Panc1 (cell line): ENCODE data around the gene MRPS12. TPM values are rescaled to one million over a fixed set of nuclear protein-coding genes. Genes with fewer than 3 reads are reported as not detected.
A peak's percentile ranks its signal among the peaks of the same experiment; 100 is the strongest.

Experiments
- ATAC-seq: fragments of 200-7000 bp; cut with Tn5 transposase; 2 replicates; pipeline ENCODE4 v1.9.1; 2020; ENCODE audit warnings: mild to moderate bottlenecking, moderate library complexity
- BruUV-seq: library from RNA; stranded (reverse); fragments of 400-500 nt; replicated peaks from 2 replicates; lab custom pipeline; 2021; lab: Mats Ljungman, UMichigan
- CTCF ChIA-PET: fragments of 300-600 bp; sonication (Branson Sonifier 250); formaldehyde crosslinking; loops from one replicate; lab custom pipeline; 2022; ENCODE audit warnings: antibody characterized with exemption; lab: Charles Lee
- POLR2A ChIA-PET: fragments of 300-600 bp; sonication (Branson Sonifier 250); formaldehyde crosslinking; loops from one replicate; lab custom pipeline; 2022; ENCODE audit warnings: antibody characterized with exemption; lab: Charles Lee
- DNase-seq: peaks from one replicate; pipeline ENCODE4 v3.0.0-alpha.2; 2010; ENCODE audit warnings: low read depth, low spot score
- H3K27ac ChIP-seq: 2 replicates; pipeline ENCODE4 v1.5.1; 2011; ENCODE audit warnings: mild to moderate bottlenecking, low read length, inconsistent platforms
- H3K27me3 ChIP-seq: fragments of 200-500 bp; sonication (Bioruptor generic); 2 replicates; pipeline ENCODE4 v1.6.0; 2014; ENCODE audit warnings: low read length, inconsistent platforms; ENCODE audit not compliant: control insufficient read depth, insufficient read depth
- H3K36me3 ChIP-seq: fragments of 200-500 bp; sonication (Bioruptor generic); 2 replicates; pipeline ENCODE4 v1.5.1; 2014; ENCODE audit warnings: inconsistent platforms, mild to moderate bottlenecking, low read length, moderate library complexity; ENCODE audit not compliant: control insufficient read depth, insufficient read depth
- H3K4me1 ChIP-seq: 2 replicates; pipeline ENCODE4 v1.5.1; 2011; ENCODE audit warnings: inconsistent platforms, mild to moderate bottlenecking, low read length, moderate library complexity; ENCODE audit not compliant: control insufficient read depth, insufficient read depth
- H3K4me3 ChIP-seq, 2 experiments: 2 replicates each; pipeline ENCODE4 v1.5.1; 2011 to 2012; ENCODE audit warnings: low read depth in 2 of 2, low read length in 2 of 2, mild to moderate bottlenecking in 2 of 2, inconsistent platforms in 1 of 2, moderate library complexity in 1 of 2
- H3K9me3 ChIP-seq: fragments of 200-500 bp; sonication (Bioruptor generic); 2 replicates; pipeline ENCODE4 v1.5.1; 2014; ENCODE audit warnings: low read depth, mild to moderate bottlenecking, inconsistent platforms, low read length, moderate library complexity; ENCODE audit not compliant: control insufficient read depth, insufficient read depth
- CTCF ChIP-seq: fragments of 450-650 bp; IDR thresholded peaks from 2 replicates; pipeline ENCODE4 v1.5.1; 2017; ENCODE audit warnings: mild to moderate bottlenecking
- POLR2AphosphoS5 ChIP-seq: IDR thresholded peaks from 2 replicates; pipeline ENCODE4 v1.6.1; 2012; ENCODE audit warnings: mild to moderate bottlenecking, low read depth, low read length, moderate library complexity
- SIN3A ChIP-seq: IDR thresholded peaks from 2 replicates; pipeline ENCODE4 v1.6.1; 2012; ENCODE audit warnings: low read depth, mild to moderate bottlenecking, low read length, moderate library complexity, borderline replicate concordance; ENCODE audit not compliant: insufficient read depth
- TCF7L2 ChIP-seq: IDR thresholded peaks from 2 replicates; pipeline ENCODE4 v1.6.1; 2011; ENCODE audit warnings: mild to moderate bottlenecking, low read depth, low read length, inconsistent platforms
- in situ Hi-C: cut with HindIII; loops from 2 replicates; pipeline ENCODE4 v1.10.0; 2016; ENCODE audit warnings: low sequenced_read_pairs, low pct_unique_long_range_greater_than_20kb
- intact Hi-C: fragments of 100-400 bp; cut with micrococcal nuclease; formaldehyde crosslinking; loops from one replicate; pipeline ENCODE4 v1.10.0; 2022; ENCODE audit not compliant: unreplicated experiment
- total RNA-seq: library from RNA; stranded (reverse); gene quantifications from one replicate; pipeline ENCODE4 v1.2.1, GENCODE V29; 2021; ENCODE audit not compliant: unreplicated experiment
- TF ChIP-seq, protein P1 (sequence below), 2 experiments: IDR thresholded peaks; 2 replicates each; pipeline ENCODE4 v1.6.1; 2011 to 2012; ENCODE audit warnings: low read depth in 2 of 2, control low read depth in 1 of 2, low read length in 1 of 2, mild to moderate bottlenecking in 1 of 2, moderate library complexity in 1 of 2; ENCODE audit not compliant: insufficient read depth in 1 of 2

MRPS12 gene
- total RNA-seq, 1 experiment from 2014 or later, result 511 TPM

- Histone ChIP-seq H3K4me1 (peaks cover 22% of the 10 kb centered on the region), H3K9me3 (no peaks in the 10 kb centered on the region), H3K4me3 (no peak overlapping the region), H3K36me3 (peaks cover 13% of the 10 kb centered on the region), H3K27ac (peak overlapping the region; percentile 1; the same call in 1 of the 2 replicates), H3K27me3 (no peaks in the 10 kb centered on the region)
- intact Hi-C loops, result loop anchor here (10.0 kb wide), 1 partner anchor 444 kb away; the partner anchor contains the start of gene PLEKHG2
- DNase-seq (no peak), ATAC-seq (no peak)
- ChIA-PET POLR2A (interaction anchor here (0.6 kb wide), 1 partner anchor 13 kb away, joined by 3 read pairs; no protein-coding TSS in a partner anchor), CTCF (interaction anchor here (0.7 to 1.0 kb wide), 3 partner anchors 12 to 333 kb away, joined by 3 to 8 read pairs (median 5); no protein-coding TSS in a partner anchor)
- TSS peak; percentile 14 for BruUV-seq
- in situ Hi-C loops, result no loop called here
- TF ChIP-seq POLR2AphosphoS5 (no peak), SIN3A (no peak), CTCF (no peak), TCF7L2 (no peak)
- TF ChIP-seq, protein P1, sequence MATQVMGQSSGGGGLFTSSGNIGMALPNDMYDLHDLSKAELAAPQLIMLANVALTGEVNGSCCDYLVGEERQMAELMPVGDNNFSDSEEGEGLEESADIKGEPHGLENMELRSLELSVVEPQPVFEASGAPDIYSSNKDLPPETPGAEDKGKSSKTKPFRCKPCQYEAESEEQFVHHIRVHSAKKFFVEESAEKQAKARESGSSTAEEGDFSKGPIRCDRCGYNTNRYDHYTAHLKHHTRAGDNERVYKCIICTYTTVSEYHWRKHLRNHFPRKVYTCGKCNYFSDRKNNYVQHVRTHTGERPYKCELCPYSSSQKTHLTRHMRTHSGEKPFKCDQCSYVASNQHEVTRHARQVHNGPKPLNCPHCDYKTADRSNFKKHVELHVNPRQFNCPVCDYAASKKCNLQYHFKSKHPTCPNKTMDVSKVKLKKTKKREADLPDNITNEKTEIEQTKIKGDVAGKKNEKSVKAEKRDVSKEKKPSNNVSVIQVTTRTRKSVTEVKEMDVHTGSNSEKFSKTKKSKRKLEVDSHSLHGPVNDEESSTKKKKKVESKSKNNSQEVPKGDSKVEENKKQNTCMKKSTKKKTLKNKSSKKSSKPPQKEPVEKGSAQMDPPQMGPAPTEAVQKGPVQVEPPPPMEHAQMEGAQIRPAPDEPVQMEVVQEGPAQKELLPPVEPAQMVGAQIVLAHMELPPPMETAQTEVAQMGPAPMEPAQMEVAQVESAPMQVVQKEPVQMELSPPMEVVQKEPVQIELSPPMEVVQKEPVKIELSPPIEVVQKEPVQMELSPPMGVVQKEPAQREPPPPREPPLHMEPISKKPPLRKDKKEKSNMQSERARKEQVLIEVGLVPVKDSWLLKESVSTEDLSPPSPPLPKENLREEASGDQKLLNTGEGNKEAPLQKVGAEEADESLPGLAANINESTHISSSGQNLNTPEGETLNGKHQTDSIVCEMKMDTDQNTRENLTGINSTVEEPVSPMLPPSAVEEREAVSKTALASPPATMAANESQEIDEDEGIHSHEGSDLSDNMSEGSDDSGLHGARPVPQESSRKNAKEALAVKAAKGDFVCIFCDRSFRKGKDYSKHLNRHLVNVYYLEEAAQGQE (IDR thresholded peaks at IDR 0.05; ENCODE audit: insufficient read depth in 1 of 2, low read depth in 2 of 2, low read length in 1 of 2), result no peak
These were observed 40.2 kb downstream of the MRPS12 start for GRCh38 chr19:38970664-38971532.

DNA sequence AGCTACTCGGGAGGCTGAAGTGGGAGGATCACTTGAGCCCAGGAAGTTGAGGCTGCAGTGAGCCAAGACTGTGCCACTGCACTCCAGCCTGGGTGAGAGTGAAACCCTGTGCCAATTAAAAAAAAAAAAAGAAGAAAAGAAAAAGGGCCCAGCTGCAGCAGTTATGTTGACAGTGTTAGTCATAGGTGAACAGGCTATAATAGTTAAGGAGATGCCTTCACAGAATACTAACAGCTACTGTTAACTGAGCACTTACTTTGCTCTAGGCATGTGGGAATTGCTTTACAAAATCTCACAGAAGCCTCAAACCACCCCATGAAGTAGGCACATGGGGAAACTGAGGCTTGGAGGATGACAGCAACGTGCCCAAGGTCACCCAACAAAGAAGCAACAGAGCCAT, 40.9 kb downstream of the MRPS12 start:
- DNase-seq, result no peak
- Histone ChIP-seq H3K4me3 (no peak overlapping the region), H3K27ac (no peak overlapping the region), H3K9me3 (no peaks in the 10 kb centered on the region), H3K4me1 (peaks cover 29% of the 10 kb centered on the region), H3K27me3 (no peaks in the 10 kb centered on the region), H3K36me3 (peaks cover 8% of the 10 kb centered on the region)
- ChIA-PET CTCF (interaction anchor here (0.9 to 1.0 kb wide), 2 partner anchors 11 to 83 kb away, joined by 3 to 5 read pairs; no protein-coding TSS in a partner anchor), POLR2A (interaction anchor here (0.6 kb wide), 2 partner anchors 83 to 1235 kb away, joined by 3 read pairs; no protein-coding TSS in a partner anchor)
- no peak for TF ChIP-seq CTCF
- TF ChIP-seq, protein P1 (IDR thresholded peaks at IDR 0.05; ENCODE audit: insufficient read depth in 1 of 2, low read depth in 2 of 2, low read length in 1 of 2), result no peak
- no peak for TF ChIP-seq SIN3A
- TF ChIP-seq POLR2AphosphoS5, result no peak
- no peak for ATAC-seq
- in situ Hi-C loops, result no loop called here
- intact Hi-C loops, result loop anchor here (10.0 kb wide), 1 partner anchor 443 kb away; the partner anchor contains the start of gene PLEKHG2
- no TSS peak for BruUV-seq
